Liver (tissue), 9 donors: ENCODE data around the gene BIRC5. TPM values are rescaled to one million over a fixed set of nuclear protein-coding genes. Genes with fewer than 3 reads are reported as not detected.

Experiments
- DNase-seq: peaks from one replicate; pipeline ENCODE4 v3.0.0-alpha.2; 2017; ENCODE audit warnings: low spot score
- H3K27ac ChIP-seq, 2 donors: one replicate each; pipeline ENCODE4 v1.7.0; 2013; ENCODE audit warnings: inconsistent platforms in 2 of 2, low read length in 2 of 2, control low read depth in 1 of 2, low read depth in 1 of 2, mild to moderate bottlenecking in 1 of 2
- H3K27me3 ChIP-seq, 4 donors: one replicate each; pipeline versions ENCODE4 v1.6.1 to v1.7.0; 2013; ENCODE audit warnings: low read length in 3 of 4, inconsistent platforms in 1 of 4, mild to moderate bottlenecking in 1 of 4, moderate library complexity in 1 of 4; ENCODE audit not compliant: control insufficient read depth in 4 of 4, insufficient read depth in 4 of 4
- H3K36me3 ChIP-seq, 4 donors: one replicate each; pipeline versions ENCODE4 v1.6.1 to v1.7.0; 2013; ENCODE audit warnings: low read length in 3 of 4, mild to moderate bottlenecking in 3 of 4, low read depth in 1 of 4, moderate library complexity in 1 of 4; ENCODE audit not compliant: control insufficient read depth in 4 of 4, insufficient read depth in 3 of 4
- H3K4me1 ChIP-seq, 4 donors: one replicate each; pipeline versions ENCODE4 v1.6.1 to v1.7.0; 2013; ENCODE audit warnings: low read length in 3 of 4, mild to moderate bottlenecking in 3 of 4, moderate library complexity in 1 of 4; ENCODE audit not compliant: control insufficient read depth in 4 of 4, insufficient read depth in 4 of 4
- H3K4me3 ChIP-seq, 3 donors: one replicate each; pipeline versions ENCODE4 v1.6.1 to v1.7.0; 2013; ENCODE audit warnings: low read length in 3 of 3, control low read depth in 1 of 3, low read depth in 1 of 3, mild to moderate bottlenecking in 1 of 3
- H3K9ac ChIP-seq, 2 donors: one replicate each; pipeline ENCODE4 v1.7.0; 2013; ENCODE audit warnings: low read length in 2 of 2, mild to moderate bottlenecking in 2 of 2, moderate library complexity in 2 of 2, control low read depth in 1 of 2, low read depth in 1 of 2
- H3K9me3 ChIP-seq, 4 donors: one replicate each; pipeline versions ENCODE4 v1.6.1 to v1.7.0; 2013; ENCODE audit warnings: low read length in 3 of 4; ENCODE audit not compliant: control insufficient read depth in 4 of 4
- ATF3 ChIP-seq: IDR thresholded peaks from 2 replicates; pipeline ENCODE4 v1.6.1; 2016; ENCODE audit warnings: antibody characterized with exemption
- EGR1 ChIP-seq, 2 donors: IDR thresholded peaks; 2 replicates each; pipeline ENCODE4 v1.6.1; 2016 to 2018; ENCODE audit warnings: antibody characterized with exemption in 2 of 2, low read depth in 2 of 2
- FOXA1 ChIP-seq: IDR thresholded peaks from 2 replicates; pipeline ENCODE4 v1.6.1; 2016; ENCODE audit warnings: antibody characterized with exemption
- FOXA2 ChIP-seq: IDR thresholded peaks from 2 replicates; pipeline ENCODE4 v1.6.1; 2016; ENCODE audit warnings: antibody characterized with exemption
- GABPA ChIP-seq, 2 donors: IDR thresholded peaks in 1 of 2; conservative IDR thresholded peaks in 1 of 2; 2 replicates each; pipeline ENCODE4 v1.6.1; 2016; ENCODE audit warnings: antibody characterized with exemption in 2 of 2, mild to moderate bottlenecking in 1 of 2, moderate library complexity in 1 of 2
- HNF4A ChIP-seq, 2 donors: conservative IDR thresholded peaks; 2 replicates each; pipeline ENCODE4 v1.6.1; 2016; ENCODE audit warnings: antibody characterized with exemption in 2 of 2, mild to moderate bottlenecking in 2 of 2
- JUND ChIP-seq, 2 donors: IDR thresholded peaks; 2 replicates each; pipeline ENCODE4 v1.6.1; 2016; ENCODE audit warnings: antibody characterized with exemption in 2 of 2
- MAX ChIP-seq: IDR thresholded peaks from 2 replicates; pipeline ENCODE4 v1.6.1; 2016; ENCODE audit warnings: antibody characterized with exemption
- REST ChIP-seq: IDR thresholded peaks from 2 replicates; pipeline ENCODE4 v1.6.1; 2016; ENCODE audit warnings: antibody characterized with exemption, mild to moderate bottlenecking
- RXRA ChIP-seq, 2 donors: IDR thresholded peaks; 2 replicates each; pipeline ENCODE4 v1.6.1; 2017 to 2018; ENCODE audit warnings: antibody characterized with exemption in 2 of 2, mild to moderate bottlenecking in 1 of 2
- SP1 ChIP-seq: IDR thresholded peaks from 2 replicates; pipeline ENCODE4 v1.6.1; 2018; ENCODE audit warnings: antibody characterized with exemption, mild to moderate bottlenecking
- WGBS: extraction: QIAGEN DNeasy Blood & Tissue Kit; methylation state at CpG from one replicate; pipeline ENCODE4 v1.1.7; 2013; 5-methylcytosine and 5-hydroxymethylcytosine counted together
- polyA plus RNA-seq, 2 donors: library from polyadenylated mRNA; stranded (reverse) in 1 of 2; unstranded in 1 of 2; fragments of 200-250 nt in 1 of 2; fragments of >200 nt in 1 of 2; fragmentation: Nextera tagmentation in 1 of 2; extraction: Ambion mirVana in 1 of 2; gene quantifications; one replicate each; pipeline versions ENCODE4 v1.2.1 to v1.2.3, GENCODE V29; 2013 to 2015
- total RNA-seq, 2 donors: library from RNA; depleted of rRNA; stranded (reverse); fragments of >200 nt; gene quantifications; one replicate each; pipeline ENCODE4 v1.2.3, GENCODE V29; 2014
- donor health status: healthy.
- donor health status: healthy.
- donor health status: healthy.
- donor health status: healthy.
- donor health status: healthy.

BIRC5 gene
- total and polyA plus RNA-seq, 4 donors: 0.42 to 73.2 (median 3.1) TPM

- Histone ChIP-seq H3K4me1 (peaks cover 0 to 20% (median 4%) of the 10 kb centered on the region in 4 donors), H3K27ac (no peak overlapping the region), H3K4me3 (no peak overlapping the region), H3K9me3 (no peaks in the 10 kb centered on the region), H3K36me3 (no peaks in the 10 kb centered on the region), H3K27me3 (no peaks in the 10 kb centered on the region), H3K9ac (no peak overlapping the region)
- TF ChIP-seq MAX (no peak), EGR1 (IDR thresholded peaks at IDR 0.05; ENCODE audit: low read depth in 2 of 2) (no peak), FOXA1 (no peak), REST (no peak), SP1 (no peak), JUND (IDR thresholded peaks at IDR 0.05) (no peak), ATF3 (no peak)
- 59% methylated on average over 12 of the region's 12 CpGs for WGBS
- DNase-seq: no peak
These were observed 57.5 kb downstream of the BIRC5 start for GRCh38 chr17:78271419-78272170.

- no peak overlapping the region for H3K9ac ChIP-seq
- 14% methylated on average over 17 of the region's 17 CpGs for WGBS
These were observed 58.3 kb downstream of the BIRC5 start for GRCh38 chr17:78272181-78272913.

More at GRCh38 chr17:78272181-78272913, 58.3 kb downstream of the BIRC5 start:
- no peak for DNase-seq
- H3K27me3 ChIP-seq: no peaks in the 10 kb centered on the region
- no peak for TF ChIP-seq FOXA2
- TF ChIP-seq RXRA (IDR thresholded peaks at IDR 0.05): peak in 1 of 2 donors; percentile 33
- TF ChIP-seq GABPA (IDR thresholded peaks at IDR 0.05 in 1 of 2, conservative IDR thresholded peaks at IDR 0.05 in 1 of 2): no peak
- TF ChIP-seq REST: no peak
- TF ChIP-seq HNF4A (conservative IDR thresholded peaks at IDR 0.05): no peak
- no peak overlapping the region for H3K27ac ChIP-seq
- H3K4me1 ChIP-seq: peaks cover 0 to 17% (median 4%) of the 10 kb centered on the region in 4 donors
- H3K36me3 ChIP-seq: no peaks in the 10 kb centered on the region
- H3K4me3 ChIP-seq: no peak overlapping the region
- H3K9me3 ChIP-seq: no peaks in the 10 kb centered on the region
